Stimulated activated CD4-positive, alpha-beta T cell treated with anti-CD3 and anti-CD28 coated beads, Interleukin-15, amount 100 ng/mL, for 24 hours (primary cell): Measurements from ENCODE around the gene TUBA3D.
A peak's percentile ranks its signal among the peaks of the same experiment; 100 is the strongest.
"Not testable (repeated sequence)": the region's sequence is repeated elsewhere in the genome, so short reads cannot be mapped to it uniquely, and the experiment has no call there.

ENCODE experiments used
- DNase-seq: peaks from one replicate; pipeline ENCODE4 v3.0.0-alpha.2; 2020

The TUBA3D gene

DNA sequence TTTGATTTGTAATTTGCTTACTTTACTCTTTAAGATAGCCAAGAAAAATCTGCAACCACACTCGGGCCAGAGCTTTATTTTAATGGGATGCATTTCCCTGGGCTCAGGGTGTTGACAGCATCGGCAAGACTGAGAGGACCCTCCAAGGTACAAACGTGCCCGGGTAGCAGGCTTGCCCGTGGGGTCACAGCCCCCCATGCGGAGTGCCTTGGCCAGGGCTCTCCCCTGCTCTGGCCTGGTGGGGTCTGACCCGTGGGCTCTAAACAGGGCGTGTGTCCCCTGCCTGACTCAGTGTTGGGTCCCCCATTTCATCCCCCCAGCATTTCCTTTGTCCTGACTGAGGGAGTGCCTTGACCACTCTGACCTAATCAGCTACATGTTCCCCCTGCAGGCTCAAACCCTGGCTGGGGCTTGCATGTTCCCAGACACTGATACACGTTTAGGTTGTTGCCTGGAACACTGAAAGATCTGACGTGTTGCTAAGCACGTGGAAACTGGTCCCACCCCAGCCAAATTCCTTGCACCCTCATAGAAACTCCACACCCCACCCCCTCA is 9.1 kb downstream of the TUBA3D start:
- not testable (repeated sequence) for DNase-seq

DNA sequence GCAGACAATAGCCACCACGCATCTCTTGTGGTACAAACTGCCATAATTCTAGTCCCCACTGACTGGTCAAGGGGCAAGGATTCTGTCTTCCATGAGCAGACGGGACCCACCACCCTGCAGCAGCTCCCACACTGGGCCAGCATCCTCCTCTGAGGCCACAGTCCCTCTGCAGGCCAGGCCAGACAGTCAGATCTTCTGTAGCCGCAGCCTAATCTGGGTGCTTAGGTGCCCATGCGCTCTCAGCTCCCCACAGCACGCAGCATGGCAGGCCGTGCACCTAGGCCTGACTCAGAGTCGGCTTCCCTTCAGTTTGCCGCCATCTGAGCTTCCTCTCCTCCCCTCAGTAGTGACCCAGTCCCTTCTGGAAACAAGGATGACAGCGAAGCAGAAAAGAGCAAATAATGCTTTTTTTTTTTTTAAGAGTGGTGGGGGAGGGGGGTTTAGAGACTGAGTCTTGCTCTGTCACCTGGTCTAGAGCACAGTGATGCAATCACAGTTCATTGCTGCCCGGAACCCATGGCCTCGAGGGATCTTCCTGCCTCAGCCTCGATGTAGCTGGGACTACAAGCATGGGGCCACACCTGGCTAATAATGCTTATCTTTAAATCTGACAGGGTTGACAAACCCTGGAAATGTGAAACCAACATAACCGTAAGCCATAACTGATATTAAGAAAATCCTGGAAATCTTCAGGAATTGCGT is 10.4 kb downstream of the TUBA3D start:
- not testable (repeated sequence) for DNase-seq

DNA sequence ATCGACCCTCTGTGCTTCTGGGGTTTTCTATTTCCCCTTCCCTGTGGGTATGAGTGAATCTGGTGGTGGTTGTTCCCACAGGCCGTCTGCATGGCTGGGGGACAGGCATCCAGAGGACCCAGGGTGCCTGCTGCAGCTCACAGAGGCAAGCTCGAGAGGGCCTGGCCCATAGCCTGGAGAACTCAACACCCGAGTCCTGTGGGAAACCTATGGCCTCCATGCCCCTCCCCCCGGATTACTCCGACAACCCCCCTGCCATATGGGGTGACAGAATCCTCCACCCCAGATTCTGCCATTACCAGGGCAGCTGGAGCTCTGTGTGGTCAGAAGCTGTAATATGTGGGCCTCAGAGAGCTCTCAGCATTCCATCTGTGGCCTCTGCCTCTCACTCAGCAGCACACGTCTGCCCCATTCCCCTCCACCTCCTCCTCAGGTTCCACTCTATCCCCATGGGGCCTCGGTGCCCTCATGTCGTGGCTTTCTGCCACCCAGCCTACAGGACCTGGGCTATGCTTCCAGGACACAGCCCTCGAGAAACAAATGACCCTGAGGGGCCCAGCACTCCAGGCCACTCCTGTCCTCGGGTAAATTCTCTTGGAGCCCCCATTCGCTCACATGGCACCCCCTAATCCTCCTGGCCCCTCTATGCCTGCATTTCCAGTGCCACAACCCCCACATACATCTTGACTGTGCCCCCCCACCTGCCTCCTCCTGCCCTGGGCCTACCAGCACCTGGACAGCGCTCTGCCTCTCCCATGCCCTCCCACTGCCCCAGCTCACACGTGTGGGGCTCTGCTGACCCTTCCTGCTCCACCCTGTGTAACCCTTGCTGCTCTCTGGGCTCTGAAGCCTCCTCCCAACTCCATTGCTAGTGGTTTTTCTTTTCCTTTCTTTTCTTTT is 12.6 kb downstream of the TUBA3D start:
- DNase-seq: no peak

GRCh38 chr2:131490616-131491468 is 14.9 kb downstream of the TUBA3D start:
- peak; percentile 44 for DNase-seq

GRCh38 chr2:131491469-131491836 is 15.5 kb downstream of the TUBA3D start:
- not testable (repeated sequence) for DNase-seq

GRCh38 chr2:131492015-131492417 is 16.1 kb downstream of the TUBA3D start, which contains the start of gene MZT2A:
Gene MZT2A (minus strand): TSS chr2:131492397. CDS start chr2:131492376, 21 bp downstream.
- not testable (repeated sequence) for DNase-seq

DNA sequence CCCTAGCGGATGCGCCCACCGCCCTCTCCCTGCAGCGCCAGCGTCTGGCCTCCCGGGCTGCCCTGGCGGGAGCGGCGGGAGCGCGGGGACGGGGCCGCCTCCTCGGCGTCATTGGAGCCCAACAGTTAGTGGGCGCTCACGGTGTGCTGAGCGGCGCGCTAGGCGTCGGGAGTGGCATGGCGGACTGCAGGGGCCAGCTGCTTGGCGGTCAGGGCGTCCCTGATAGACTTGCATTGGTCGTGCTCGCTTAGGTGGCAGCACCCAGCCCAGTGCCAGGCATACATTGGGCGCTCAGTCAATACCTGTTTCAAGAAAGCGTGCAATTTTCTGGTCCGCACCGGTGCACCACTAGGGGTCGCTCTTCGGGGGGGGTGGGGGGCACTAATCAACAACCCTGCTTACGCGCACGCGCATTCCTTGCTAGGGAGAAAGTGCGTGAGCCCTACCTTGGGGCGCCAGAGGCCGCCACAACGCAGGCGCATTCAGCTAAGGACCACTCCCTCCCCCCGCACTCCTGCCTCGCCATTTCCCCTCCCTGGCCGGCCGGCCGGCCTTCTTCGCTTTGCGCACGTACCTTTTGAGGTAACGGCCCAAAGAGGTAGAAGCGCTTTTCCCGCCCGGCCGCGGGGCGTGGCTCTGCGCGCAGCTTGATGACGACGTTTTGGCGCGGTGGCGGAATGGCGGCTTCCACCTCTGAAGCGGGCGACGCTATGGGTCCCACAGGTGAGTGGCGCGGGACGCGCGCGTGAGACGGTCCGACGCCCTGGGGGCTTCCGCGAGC is 16.7 kb downstream of the TUBA3D start:
- DNase-seq: peak; percentile 95

GRCh38 chr2:131493199-131493968 is 17.5 kb downstream of the TUBA3D start:
- no peak for DNase-seq

DNA sequence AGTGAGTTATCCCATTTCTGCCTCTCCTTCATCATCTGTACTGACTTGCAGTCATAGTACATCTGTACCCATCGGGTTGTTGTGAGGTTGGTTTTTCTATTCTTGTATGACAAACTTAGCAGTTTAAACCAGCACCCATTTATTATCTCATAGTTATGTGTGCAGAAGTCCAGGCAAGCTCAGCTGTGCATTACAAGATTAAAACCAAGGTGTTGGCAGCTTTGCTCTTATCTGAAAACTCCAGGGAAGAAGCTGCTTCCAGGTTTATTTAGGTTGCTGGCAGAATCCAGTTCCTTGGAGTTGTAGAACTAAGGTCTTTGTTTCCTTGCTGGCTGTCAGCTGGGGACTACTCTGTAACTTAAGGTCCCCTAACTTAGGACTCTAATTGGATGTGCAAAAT is 19.6 kb downstream of the TUBA3D start:
- DNase-seq: not testable (repeated sequence)

DNA sequence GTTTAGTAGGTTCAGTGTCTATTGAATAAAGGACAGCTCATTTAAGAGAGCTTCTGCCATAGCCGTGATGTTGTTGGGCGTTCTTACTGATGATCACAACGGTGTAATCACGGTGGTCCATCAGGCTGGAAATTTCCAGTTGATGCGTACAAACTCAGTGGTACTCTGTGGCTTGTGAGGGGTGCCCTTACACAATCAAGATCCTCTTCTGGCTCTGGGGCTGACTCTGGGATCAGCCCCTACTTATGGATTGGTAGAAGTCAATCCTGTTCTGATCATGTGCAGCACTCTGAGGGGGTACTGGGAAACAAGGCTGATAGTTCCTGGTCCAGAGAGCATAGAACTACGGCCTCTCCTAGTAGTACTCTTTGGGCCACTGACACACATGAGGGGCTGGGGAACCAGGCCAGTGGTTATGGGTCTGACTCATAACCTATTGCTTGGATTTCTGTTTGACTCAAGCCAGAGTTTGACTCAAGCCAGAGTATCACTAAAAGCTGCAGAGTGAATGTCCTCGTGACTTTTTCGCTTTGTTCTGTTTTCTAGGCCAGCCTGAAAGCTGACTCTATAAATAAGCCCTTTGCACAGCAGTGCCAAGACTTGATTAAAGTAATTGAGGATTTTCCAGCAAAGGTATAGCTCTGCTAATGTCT is 22.5 kb downstream of the TUBA3D start:
- DNase-seq: peak; percentile 41

DNA sequence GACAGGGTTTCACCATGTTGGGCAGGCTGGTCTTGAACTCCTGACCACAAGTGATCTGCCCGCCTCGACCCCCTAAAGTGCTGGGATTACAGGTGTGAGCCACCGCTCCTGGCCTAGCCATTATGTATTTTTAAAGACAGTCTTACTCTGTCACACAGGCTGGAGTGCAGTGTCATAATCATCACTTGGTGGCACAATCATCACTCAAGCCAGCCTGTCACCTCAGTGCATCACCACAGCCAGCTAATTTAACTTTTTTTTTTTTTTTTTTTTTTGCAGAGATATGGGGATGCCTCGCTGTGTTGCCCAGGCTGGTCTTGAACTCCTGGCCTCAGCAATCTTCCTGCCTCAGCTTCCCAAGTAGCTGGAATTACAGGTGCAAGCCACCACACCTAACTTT is 27.7 kb downstream of the TUBA3D start:
- not testable (repeated sequence) for DNase-seq

DNA sequence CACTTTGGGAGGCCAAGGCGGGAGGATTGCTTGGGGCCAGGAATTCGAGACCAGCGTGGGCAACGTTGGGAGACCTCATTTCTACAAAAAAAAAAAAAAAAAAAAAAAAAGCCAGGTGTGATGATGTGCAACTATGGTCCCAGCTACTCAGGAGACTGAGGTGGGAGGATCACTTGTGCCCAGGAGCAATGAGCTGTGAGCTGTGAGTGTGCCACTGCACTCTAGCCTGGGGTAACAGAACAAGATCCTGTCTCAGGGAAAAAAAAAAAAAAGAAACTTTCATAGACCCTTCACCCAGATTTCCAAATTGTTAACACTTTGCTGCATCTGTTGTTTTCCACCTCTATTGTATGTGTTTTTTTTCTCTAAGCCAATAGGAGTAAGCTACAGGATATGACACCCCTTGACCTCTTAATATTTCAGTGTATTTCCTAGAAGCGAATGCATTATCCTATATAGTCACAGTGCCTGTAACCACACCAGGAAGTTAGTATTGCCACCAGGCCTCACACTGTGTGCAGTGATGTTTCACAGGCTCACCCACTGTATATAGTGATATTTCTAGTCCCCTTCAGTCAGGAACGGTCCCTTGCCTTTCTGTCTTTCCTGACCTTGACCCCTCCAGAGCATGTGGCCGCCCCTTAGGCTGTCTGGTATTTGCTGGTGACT is 28.3 kb downstream of the TUBA3D start:
- not testable (repeated sequence) for DNase-seq

DNA sequence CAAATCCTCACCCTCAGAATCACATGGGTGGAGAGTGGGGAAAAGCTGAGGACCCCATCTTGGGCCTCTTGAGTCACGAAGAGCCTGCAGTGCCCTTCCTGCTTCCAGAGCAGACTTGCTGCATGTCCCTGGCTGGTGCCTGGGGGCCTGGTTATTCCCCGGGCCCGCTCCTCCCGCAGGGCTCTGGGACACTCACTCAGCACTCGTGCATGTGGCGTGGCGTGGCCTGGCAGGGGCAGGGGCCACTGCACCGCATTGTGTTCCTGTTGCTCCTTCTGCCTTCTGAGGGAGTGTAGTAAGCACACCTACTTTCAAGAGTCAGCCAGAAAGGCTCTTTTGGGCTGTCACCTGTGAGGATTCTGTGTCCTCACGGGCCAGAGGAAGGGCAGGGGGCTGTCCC is 33.7 kb downstream of the TUBA3D start:
- no peak for DNase-seq

GRCh38 chr2:131511291-131511968 is 35.5 kb downstream of the TUBA3D start:
- not testable (repeated sequence) for DNase-seq

GRCh38 chr2:131511969-131512870 is 36.3 kb downstream of the TUBA3D start:
- DNase-seq: not testable (repeated sequence)

DNA sequence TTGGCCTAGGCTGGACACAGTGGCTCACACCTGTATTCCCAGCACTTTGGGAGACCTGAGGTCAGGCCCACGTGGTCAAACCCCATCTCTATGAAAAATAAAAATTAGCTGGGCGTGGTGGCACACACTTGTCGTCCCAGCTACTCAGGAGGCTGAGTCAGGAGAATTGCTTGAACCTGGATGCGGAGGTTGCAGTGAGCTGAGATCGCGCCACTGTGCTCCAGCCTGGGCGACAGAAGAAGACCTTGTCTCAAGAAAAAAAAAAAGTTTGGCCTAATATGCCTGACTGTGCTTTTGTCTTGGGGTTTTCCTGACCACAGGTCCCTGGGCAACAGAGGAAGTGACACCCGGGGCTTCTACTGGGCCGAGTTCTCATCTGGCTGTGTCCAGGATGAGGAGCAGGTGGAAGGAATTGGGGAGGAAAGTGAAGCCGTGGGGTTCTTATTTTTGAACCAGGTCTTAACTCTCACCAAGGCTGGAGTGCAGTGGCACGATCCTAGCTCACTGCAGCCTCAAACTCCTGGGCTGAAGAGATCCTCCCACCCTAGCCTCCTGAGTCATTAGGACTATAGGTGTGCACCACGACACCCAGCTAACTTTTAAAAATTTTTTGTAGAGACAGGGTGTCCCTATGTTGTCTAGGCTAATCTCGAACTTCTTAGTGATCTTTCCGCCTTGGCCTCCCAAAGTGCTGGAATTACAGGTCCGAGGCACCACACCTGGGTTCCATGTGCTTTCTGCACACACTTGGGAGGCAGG is 38.7 kb downstream of the TUBA3D start:
- not testable (repeated sequence) for DNase-seq

DNA sequence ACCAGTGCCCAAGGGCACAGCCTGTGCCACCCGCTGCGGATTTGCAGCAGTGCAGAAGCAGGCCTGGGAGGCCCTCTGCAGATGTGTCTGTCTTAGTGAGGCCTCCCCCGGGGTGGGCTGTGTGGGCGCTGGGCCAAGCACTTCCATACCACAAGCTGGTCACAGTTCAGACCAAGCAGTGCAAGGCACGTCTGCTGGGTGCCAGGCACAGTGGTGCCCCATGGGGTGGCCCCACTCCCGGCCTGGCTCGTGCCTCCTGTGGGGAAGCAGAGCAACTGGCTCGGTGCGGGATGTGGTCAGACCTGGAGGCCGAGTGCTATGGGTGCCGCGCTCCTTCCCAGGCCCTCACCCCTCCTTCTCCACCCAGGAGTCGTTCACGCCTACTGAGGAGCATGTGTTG is 39.3 kb downstream of the TUBA3D start:
- not testable (repeated sequence) for DNase-seq
